ENCODE results near the gene GPATCH8. TPM values are rescaled to one million over a fixed set of nuclear protein-coding genes. Genes with fewer than 3 reads are reported as not detected.
"Not testable (repeated sequence)": the region's sequence is repeated elsewhere in the genome, so short reads cannot be mapped to it uniquely, and the experiment has no call there.

Gene GPATCH8
- polyA plus RNA-seq, 6 donors from 2014 or later: 9.9 to 79.3 (median 38.6) TPM

- DNase-seq (no peak), ATAC-seq (ENCODE audit: low read depth in 2 of 2) (no peak)
- Mint-ChIP-seq H3K27ac (no peak overlapping the region), H3K27me3 (peaks cover 42 to 75% (median 58%) of the 10 kb centered on the region in 3 donors), H3K36me3 (no peaks in the 10 kb centered on the region), H3K4me1 (peaks cover 0 to 20% (median 4%) of the 10 kb centered on the region in 3 donors), H3K9me3 (no peaks in the 10 kb centered on the region), H3K4me3 (no peak overlapping the region)
Observed at GRCh38 chr17:44367231-44367979, 135.8 kb downstream of the GPATCH8 start.

GRCh38 chr17:44365051-44365450, 138.2 kb downstream of the GPATCH8 start:
- Mint-ChIP-seq H3K4me1 (peaks cover 0 to 20% (median 4%) of the 10 kb centered on the region in 3 donors), H3K27me3 (peaks cover 36 to 75% (median 55%) of the 10 kb centered on the region in 3 donors), H3K4me3 (peak overlapping the region in 7 of 8 donors; percentile 30 to 91 (median 73))
- H3K36me3 Mint-ChIP-seq; DNase-seq; H3K9me3 Mint-ChIP-seq; H3K27ac Mint-ChIP-seq; ATAC-seq (ENCODE audit: low read depth in 2 of 2): not testable (repeated sequence)

- Mint-ChIP-seq H3K4me1 (peaks cover 8 to 19% (median 9%) of the 10 kb centered on the region in 3 donors), H3K4me3 (peak within 1 kb of the TSS; percentile 49 to 93 (median 86)), H3K9me3 (no peaks in the 10 kb centered on the region), H3K27ac (peak within 1 kb of the TSS in 1 of 6 donors; percentile 84), H3K27me3 (peaks cover 28 to 66% (median 55%) of the 10 kb centered on the region in 3 donors), H3K36me3 (no peaks in the 10 kb centered on the region)
- peak; percentile 89 to 91 for ATAC-seq (ENCODE audit: low read depth in 2 of 2)
- peak; percentile 68 for DNase-seq
Observed at GRCh38 chr17:44363613-44364159, 139.5 kb downstream of the GPATCH8 start, which contains the start of gene FAM171A2. Gene FAM171A2, minus strand, starts transcription at chr17:44363853. Its CDS starts 139 bp downstream, at chr17:44363714.

- H3K9me3 Mint-ChIP-seq: no peaks in the 10 kb centered on the region
- peak; percentile 27 to 34 for ATAC-seq (ENCODE audit: low read depth in 2 of 2)
- peak overlapping the region; percentile 21 to 88 (median 78) for H3K4me3 Mint-ChIP-seq
- peaks cover 10 to 19% (median 11%) of the 10 kb centered on the region in 3 donors for H3K4me1 Mint-ChIP-seq
- H3K27ac Mint-ChIP-seq: no peak overlapping the region
- no peak for DNase-seq
- H3K27me3 Mint-ChIP-seq: peaks cover 28 to 61% (median 49%) of the 10 kb centered on the region in 3 donors
- H3K36me3 Mint-ChIP-seq: no peaks in the 10 kb centered on the region
Observed at GRCh38 chr17:44362949-44363612, 140.1 kb downstream of the GPATCH8 start.

GRCh38 chr17:44362459-44362948, 140.7 kb downstream of the GPATCH8 start:
- H3K36me3 Mint-ChIP-seq: no peaks in the 10 kb centered on the region
- H3K9me3 Mint-ChIP-seq: no peaks in the 10 kb centered on the region
- DNase-seq (no peak), ATAC-seq (ENCODE audit: low read depth in 2 of 2) (no peak)
- H3K27ac Mint-ChIP-seq: no peak overlapping the region
- H3K27me3 Mint-ChIP-seq: peaks cover 24 to 55% (median 43%) of the 10 kb centered on the region in 3 donors
- peak overlapping the region in 5 of 8 donors; percentile 21 to 77 (median 74) for H3K4me3 Mint-ChIP-seq
- peaks cover 10 to 21% (median 11%) of the 10 kb centered on the region in 3 donors for H3K4me1 Mint-ChIP-seq

- DNase-seq (no peak), ATAC-seq (ENCODE audit: low read depth in 2 of 2) (no peak)
- Mint-ChIP-seq H3K36me3 (no peaks in the 10 kb centered on the region), H3K27me3 (peaks cover 17 to 46% (median 34%) of the 10 kb centered on the region in 3 donors), H3K4me3 (peak overlapping the region in 5 of 8 donors; percentile 29 to 70 (median 48)), H3K9me3 (no peaks in the 10 kb centered on the region), H3K4me1 (peaks cover 10 to 21% (median 11%) of the 10 kb centered on the region in 3 donors), H3K27ac (no peak overlapping the region)
Observed at GRCh38 chr17:44361292-44362260, 141.6 kb downstream of the GPATCH8 start.

- Mint-ChIP-seq H3K4me3 (no peak overlapping the region), H3K4me1 (peaks cover 10 to 21% (median 11%) of the 10 kb centered on the region in 3 donors), H3K9me3 (no peaks in the 10 kb centered on the region), H3K27me3 (peaks cover 9 to 39% (median 26%) of the 10 kb centered on the region in 3 donors), H3K36me3 (no peaks in the 10 kb centered on the region), H3K27ac (no peak overlapping the region)
- ATAC-seq (ENCODE audit: low read depth in 2 of 2) (no peak), DNase-seq (no peak)
Observed at GRCh38 chr17:44360826-44361225, 142.4 kb downstream of the GPATCH8 start.

- Mint-ChIP-seq H3K4me1 (peaks cover 10 to 23% (median 11%) of the 10 kb centered on the region in 3 donors), H3K4me3 (peak overlapping the region in 1 of 8 donors; percentile 73), H3K9me3 (no peaks in the 10 kb centered on the region), H3K36me3 (no peaks in the 10 kb centered on the region), H3K27ac (no peak overlapping the region), H3K27me3 (peaks cover 2 to 38% (median 19%) of the 10 kb centered on the region in 3 donors)
- DNase-seq: no peak
- ATAC-seq (ENCODE audit: low read depth in 2 of 2): no peak
Observed at GRCh38 chr17:44360144-44360533, 143.1 kb downstream of the GPATCH8 start.

GRCh38 chr17:44359458-44360143, 143.6 kb downstream of the GPATCH8 start:
- no peak for ATAC-seq (ENCODE audit: low read depth in 2 of 2)
- Mint-ChIP-seq H3K27me3 (peaks cover 0 to 33% (median 15%) of the 10 kb centered on the region in 3 donors), H3K27ac (peak overlapping the region in 1 of 6 donors; percentile 35), H3K9me3 (no peaks in the 10 kb centered on the region), H3K36me3 (no peaks in the 10 kb centered on the region), H3K4me3 (peak overlapping the region in 1 of 8 donors; percentile 73), H3K4me1 (peaks cover 10 to 21% (median 11%) of the 10 kb centered on the region in 3 donors)
- DNase-seq: no peak

- Mint-ChIP-seq H3K4me3 (no peak overlapping the region), H3K27me3 (peaks cover 0 to 33% (median 15%) of the 10 kb centered on the region in 3 donors), H3K36me3 (no peaks in the 10 kb centered on the region), H3K27ac (peak overlapping the region in 1 of 6 donors; percentile 11), H3K9me3 (no peaks in the 10 kb centered on the region), H3K4me1 (peaks cover 10 to 17% (median 11%) of the 10 kb centered on the region in 3 donors)
- DNase-seq (no peak), ATAC-seq (ENCODE audit: low read depth in 2 of 2) (no peak)
Observed at GRCh38 chr17:44359006-44359405, 144.2 kb downstream of the GPATCH8 start.

GRCh38 chr17:44358066-44358465, 145.1 kb downstream of the GPATCH8 start:
- Mint-ChIP-seq H3K9me3 (no peaks in the 10 kb centered on the region), H3K27ac (no peak overlapping the region), H3K36me3 (no peaks in the 10 kb centered on the region), H3K4me1 (peaks cover 11 to 16% (median 12%) of the 10 kb centered on the region in 3 donors), H3K4me3 (peak overlapping the region in 1 of 8 donors; percentile 23), H3K27me3 (peaks cover 0 to 34% (median 15%) of the 10 kb centered on the region in 3 donors)
- ATAC-seq (ENCODE audit: low read depth in 2 of 2) (no peak), DNase-seq (no peak)

- DNase-seq: no peak
- peak overlapping the region in 1 of 8 donors; percentile 2 for H3K4me3 Mint-ChIP-seq
- ATAC-seq (ENCODE audit: low read depth in 2 of 2): no peak
- H3K36me3 Mint-ChIP-seq: no peaks in the 10 kb centered on the region
- no peak overlapping the region for H3K27ac Mint-ChIP-seq
- peaks cover 0 to 22% (median 6%) of the 10 kb centered on the region in 3 donors for H3K27me3 Mint-ChIP-seq
- H3K4me1 Mint-ChIP-seq: peaks cover 10 to 19% (median 16%) of the 10 kb centered on the region in 3 donors
- H3K9me3 Mint-ChIP-seq: no peaks in the 10 kb centered on the region
Observed at GRCh38 chr17:44356241-44356640, 147.0 kb downstream of the GPATCH8 start.
